ENCODE results near the gene TRPV3.

TRPV3 gene

GRCh38 chr17:3554440-3554839 lies 3.2 kb downstream of the TRPV3 start:
- Histone ChIP-seq H3K27ac (ENCODE audit: low read depth, low read length) (no peak overlapping the region), H3K9me3 (ENCODE audit: insufficient read depth, low read length) (no peaks in the 10 kb centered on the region), H3K36me3 (ENCODE audit: low read length) (no peaks in the 10 kb centered on the region), H3K27me3 (ENCODE audit: low read length) (no peaks in the 10 kb centered on the region), H3K9ac (ENCODE audit: low read length) (no peak overlapping the region), H3K4me3 (ENCODE audit: insufficient read depth, low read length, poor library complexity, severe bottlenecking) (no peak overlapping the region), H4K20me1 (ENCODE audit: low read depth, low read length) (no peaks in the 10 kb centered on the region), H3K9me2 (replicated peaks; ENCODE audit: insufficient read depth, low read length) (no peaks in the 10 kb centered on the region), H3F3A (ENCODE audit: insufficient read depth) (no peaks in the 10 kb centered on the region), H3K79me2 (ENCODE audit: insufficient read depth, low read length) (no peaks in the 10 kb centered on the region), H2AFZ (ENCODE audit: low read depth, low read length, severe bottlenecking) (no peak overlapping the region), H3K4me2 (ENCODE audit: low read depth, low read length, poor library complexity, severe bottlenecking) (no peak overlapping the region)
- TF ChIP-seq CTCF (IDR thresholded peaks at IDR 0.05; ENCODE audit: insufficient read depth, low read length, poor library complexity, severe bottlenecking) (no peak), EZH2phosphoT487 (conservative IDR thresholded peaks at IDR 0.05; ENCODE audit: low read length) (no peak)

GRCh38 chr17:3553419-3554401 lies 3.9 kb downstream of the TRPV3 start:
- no peaks in the 10 kb centered on the region for H4K20me1 ChIP-seq (ENCODE audit: low read depth, low read length)
- no peak overlapping the region for H3K9ac ChIP-seq (ENCODE audit: low read length)
- no peak overlapping the region for H2AFZ ChIP-seq (ENCODE audit: low read depth, low read length, severe bottlenecking)
- no peak overlapping the region for H3K4me3 ChIP-seq (ENCODE audit: insufficient read depth, low read length, poor library complexity, severe bottlenecking)
- H3K9me3 ChIP-seq (ENCODE audit: insufficient read depth, low read length): no peaks in the 10 kb centered on the region
- no peak overlapping the region for H3K27ac ChIP-seq (ENCODE audit: low read depth, low read length)
- H3K27me3 ChIP-seq (ENCODE audit: low read length): no peaks in the 10 kb centered on the region
- TF ChIP-seq EZH2phosphoT487 (conservative IDR thresholded peaks at IDR 0.05; ENCODE audit: low read length): no peak
- no peak for TF ChIP-seq CTCF (IDR thresholded peaks at IDR 0.05; ENCODE audit: insufficient read depth, low read length, poor library complexity, severe bottlenecking)
- H3K79me2 ChIP-seq (ENCODE audit: insufficient read depth, low read length): no peaks in the 10 kb centered on the region
- no peaks in the 10 kb centered on the region for H3K36me3 ChIP-seq (ENCODE audit: low read length)
- no peaks in the 10 kb centered on the region for H3K9me2 ChIP-seq (replicated peaks; ENCODE audit: insufficient read depth, low read length)
- H3F3A ChIP-seq (ENCODE audit: insufficient read depth): no peaks in the 10 kb centered on the region
- no peak overlapping the region for H3K4me2 ChIP-seq (ENCODE audit: low read depth, low read length, poor library complexity, severe bottlenecking)

GRCh38 chr17:3552916-3553315 lies 4.7 kb downstream of the TRPV3 start:
- no peaks in the 10 kb centered on the region for H3K79me2 ChIP-seq (ENCODE audit: insufficient read depth, low read length)
- H4K20me1 ChIP-seq (ENCODE audit: low read depth, low read length): no peaks in the 10 kb centered on the region
- no peaks in the 10 kb centered on the region for H3K27me3 ChIP-seq (ENCODE audit: low read length)
- no peaks in the 10 kb centered on the region for H3K9me2 ChIP-seq (replicated peaks; ENCODE audit: insufficient read depth, low read length)
- H3F3A ChIP-seq (ENCODE audit: insufficient read depth): no peaks in the 10 kb centered on the region
- H3K36me3 ChIP-seq (ENCODE audit: low read length): no peaks in the 10 kb centered on the region
- H3K9ac ChIP-seq (ENCODE audit: low read length): no peak overlapping the region
- no peak overlapping the region for H3K4me2 ChIP-seq (ENCODE audit: low read depth, low read length, poor library complexity, severe bottlenecking)
- no peak for TF ChIP-seq CTCF (IDR thresholded peaks at IDR 0.05; ENCODE audit: insufficient read depth, low read length, poor library complexity, severe bottlenecking)
- no peak for TF ChIP-seq EZH2phosphoT487 (conservative IDR thresholded peaks at IDR 0.05; ENCODE audit: low read length)
- H3K9me3 ChIP-seq (ENCODE audit: insufficient read depth, low read length): no peaks in the 10 kb centered on the region
- H3K4me3 ChIP-seq (ENCODE audit: insufficient read depth, low read length, poor library complexity, severe bottlenecking): no peak overlapping the region
- H2AFZ ChIP-seq (ENCODE audit: low read depth, low read length, severe bottlenecking): no peak overlapping the region
- H3K27ac ChIP-seq (ENCODE audit: low read depth, low read length): no peak overlapping the region

All from SU-DHL-6 (cell line).